K562 (cell line): ENCODE measurements around the gene ERGIC1. TPM values are rescaled to one million over a fixed set of nuclear protein-coding genes. Genes with fewer than 3 reads are reported as not detected.

Experiments used
- ATAC-seq: fragments of 200-7000 bp; cut with Tn5 transposase; 3 replicates; pipeline ENCODE4 v1.9.1; 2020; ENCODE audit warnings: moderate library complexity
- BruUV-seq: library from RNA; stranded (reverse); fragments of 400-500 nt; replicated peaks from 2 replicates; lab custom pipeline; 2021; lab: Mats Ljungman, UMichigan
- CTCF ChIA-PET: fragments of 300-600 bp; formaldehyde crosslinking; extraction: SDS; loops from one replicate; lab custom pipeline; 2021; ENCODE audit warnings: low intra/inter-chr PET ratio; lab: Yijun Ruan, JAX
- POLR2A ChIA-PET: fragments of 300-600, 350-650 bp; sonication (Branson Sonifier 250); formaldehyde crosslinking; extraction: SDS; loops from one replicate; lab custom pipeline; 2021; ENCODE audit warnings: antibody characterized with exemption, inconsistent platforms; lab: Yijun Ruan, JAX
- DNase-seq, 4 experiments: peaks; one replicate each; pipeline versions ENCODE4 v3.0.0 to v3.0.0-alpha.2; 2011 to 2018; ENCODE audit warnings: low spot score in 3 of 4, mixed read lengths in 3 of 4; ENCODE audit errors: extremely low read depth in 1 of 4
- FAIRE-seq: peaks from 2 replicates; lab custom pipeline; 2011; peaks lifted over from hg19 to GRCh38; lab: Jason Lieb, UNC
- H2AFZ ChIP-seq: 2 replicates; pipeline ENCODE4 v1.6.0; 2011; ENCODE audit warnings: low read depth, low read length, control low read depth, inconsistent platforms
- H3K27ac ChIP-seq: fragments of 200-600 bp; 3 replicates; pipeline ENCODE4 v1.8.0; 2011; ENCODE audit warnings: low read depth, mild to moderate bottlenecking, control low read depth, inconsistent platforms, low read length, moderate library complexity, mixed read lengths; ENCODE audit errors: extremely low read depth
- H3K27me3 ChIP-seq, 2 experiments: fragments of 300-600 bp in 1 of 2; 2 replicates in 1 of 2; 3 replicates in 1 of 2; pipeline versions ENCODE4 v1.6.0 to v1.8.0; 2011; ENCODE audit warnings: inconsistent platforms in 2 of 2, low read length in 2 of 2, mild to moderate bottlenecking in 1 of 2, mixed read lengths in 1 of 2, moderate library complexity in 1 of 2; ENCODE audit not compliant: control insufficient read depth in 2 of 2, insufficient read depth in 2 of 2
- H3K36me3 ChIP-seq: fragments of 300-600 bp; 3 replicates; pipeline ENCODE4 v1.8.0; 2011; ENCODE audit warnings: mild to moderate bottlenecking, low read length, inconsistent platforms; ENCODE audit not compliant: control insufficient read depth, insufficient read depth
- H3K4me1 ChIP-seq, 2 experiments: fragments of 200-600 bp in 1 of 2; replicated peaks in 1 of 2; 2 replicates in 1 of 2; 3 replicates in 1 of 2; pipeline versions ENCODE4 v1.5.1 to v1.8.0; 2011; ENCODE audit warnings: inconsistent platforms in 2 of 2, low read length in 2 of 2, mild to moderate bottlenecking in 1 of 2, mixed read lengths in 1 of 2, moderate library complexity in 1 of 2; ENCODE audit not compliant: control insufficient read depth in 2 of 2, insufficient read depth in 2 of 2
- H3K4me2 ChIP-seq: 2 replicates; pipeline ENCODE4 v1.6.1; 2011; ENCODE audit warnings: low read length, control low read depth, inconsistent platforms, mixed read lengths; ENCODE audit not compliant: insufficient read depth
- H3K4me3 ChIP-seq: fragments of 200-600 bp; sonication (generic), shearing (Covaris generic); 2 replicates; pipeline ENCODE4 v1.5.1; 2016; ENCODE audit warnings: control low read depth, inconsistent platforms
- H3K79me2 ChIP-seq: fragments of 200-600 bp; 3 replicates; pipeline ENCODE4 v1.8.0; 2011; ENCODE audit warnings: low read length, inconsistent platforms; ENCODE audit not compliant: control insufficient read depth, insufficient read depth
- H3K9ac ChIP-seq, 2 experiments: 2 replicates each; pipeline versions ENCODE4 v1.6.0 to v1.6.1; 2011; ENCODE audit warnings: low read depth in 2 of 2, low read length in 2 of 2, control low read depth in 1 of 2, inconsistent platforms in 1 of 2, mild to moderate bottlenecking in 1 of 2, mixed read lengths in 1 of 2; ENCODE audit not compliant: insufficient read depth in 1 of 2
- H3K9me1 ChIP-seq: one replicate; pipeline ENCODE4 v1.6.0; 2011; ENCODE audit warnings: inconsistent platforms, mild to moderate bottlenecking, low read length, moderate library complexity; ENCODE audit not compliant: control insufficient read depth, insufficient read depth
- H3K9me3 ChIP-seq: replicated peaks from 2 replicates; pipeline ENCODE4 v1.5.1; 2011; ENCODE audit warnings: low read depth, low read length, inconsistent platforms; ENCODE audit not compliant: control insufficient read depth, insufficient read depth
- H4K20me1 ChIP-seq: replicated peaks from 2 replicates; pipeline ENCODE4 v1.6.1; 2011; ENCODE audit warnings: low read length, inconsistent platforms, mixed read lengths; ENCODE audit not compliant: control insufficient read depth, insufficient read depth
- ARID2 ChIP-seq: fragments of 450-650 bp; IDR thresholded peaks from 2 replicates; pipeline ENCODE4 v1.6.1; 2017; ENCODE audit warnings: antibody characterized with exemption, mild to moderate bottlenecking
- BCL6 ChIP-seq: fragments of 250-450 bp; sonication (Bioruptor Pico); IDR thresholded peaks from 2 replicates; pipeline ENCODE4 v1.4.0; 2020
- BHLHE40 ChIP-seq: IDR thresholded peaks from 2 replicates; pipeline ENCODE4 v1.6.1; 2011; ENCODE audit warnings: low read length, improper control_type of control experiment
- CBX2 ChIP-seq: fragments of 200-600 bp; sonication (generic); IDR thresholded peaks from one replicate; pipeline ENCODE4 v1.6.1; 2012; ENCODE audit warnings: mild to moderate bottlenecking, low read length, inconsistent platforms; ENCODE audit not compliant: insufficient read depth, poor library complexity, severe bottlenecking
- CREBBP ChIP-seq: IDR thresholded peaks from one replicate; pipeline ENCODE4 v1.6.1; 2012; ENCODE audit warnings: low read depth, mild to moderate bottlenecking, control low read depth, inconsistent platforms, low read length
- HNRNPUL1 ChIP-seq: fragments of 200-400 bp; formaldehyde crosslinking; IDR thresholded peaks from 2 replicates; pipeline ENCODE4 v1.6.1; 2017; ENCODE audit warnings: low read length
- IRF2 ChIP-seq: sonication (generic); formaldehyde crosslinking; IDR thresholded peaks from 2 replicates; pipeline ENCODE4 v1.8.1; 2022; ENCODE audit warnings: mild to moderate bottlenecking, missing genetic modification reagents
- NBN ChIP-seq: fragments of 450-650 bp; IDR thresholded peaks from 2 replicates; pipeline ENCODE4 v1.6.1; 2016; ENCODE audit warnings: low read depth, mild to moderate bottlenecking
- PTBP1 ChIP-seq: fragments of 200-400 bp; formaldehyde crosslinking; IDR thresholded peaks from 2 replicates; pipeline ENCODE4 v1.6.1; 2017; ENCODE audit warnings: low read depth, low read length
- TCF7 ChIP-seq: sonication (generic); IDR thresholded peaks from 2 replicates; pipeline ENCODE4 v1.6.1; 2016; ENCODE audit warnings: antibody characterized with exemption, borderline replicate concordance
- XRCC3 ChIP-seq: fragments of 450-650 bp; IDR thresholded peaks from 2 replicates; pipeline ENCODE4 v1.6.1; 2017; ENCODE audit warnings: mild to moderate bottlenecking, moderate library complexity
- ZKSCAN1 ChIP-seq: fragments of 150-350 bp; IDR thresholded peaks from 2 replicates; pipeline ENCODE4 v1.6.1; 2016; ENCODE audit warnings: low read depth, low read length
- ZKSCAN8 ChIP-seq: fragments of 200-800 bp; sonication (Bioruptor generic); IDR thresholded peaks from 2 replicates; pipeline ENCODE4 v1.6.1; 2016; ENCODE audit warnings: missing genetic modification characterization, missing compliant biosample characterization
- ZNF174 ChIP-seq: fragments of 250-450 bp; sonication (Bioruptor Pico); IDR thresholded peaks from 2 replicates; pipeline ENCODE4 v1.4.0; 2020; ENCODE audit warnings: mild to moderate bottlenecking
- WGBS: fragments of 100-300 bp; shearing (Covaris generic); methylation state at CpG from one replicate; pipeline ENCODE4 v1.1.6; 2016; ENCODE audit warnings: low coverage, mixed read lengths; ENCODE audit not compliant: insufficient coverage; ENCODE audit errors: missing lambda C conversion rate; 5-methylcytosine and 5-hydroxymethylcytosine counted together
- in situ Hi-C: fragments of 300-500 bp; cut with MboI; formaldehyde crosslinking; loops from 4 replicates; pipeline ENCODE4 v1.15.0; 2018; ENCODE audit warnings: inconsistent platforms, mixed read lengths
- intact Hi-C: fragments of 100-400 bp; cut with micrococcal nuclease; formaldehyde crosslinking; loops from 2 replicates; pipeline ENCODE4 v1.14.2; 2022
- polyA plus RNA-seq, 8 experiments: library from polyadenylated mRNA; depleted of rRNA in 4 of 8; stranded (reverse) in 5 of 8; unstranded in 3 of 8; fragments of >200 nt; fragmentation: Nextera tagmentation in 2 of 8; fragmentation: Illumina TruSeq in 1 of 8; extraction: Ambion mirVana in 2 of 8; extraction: Trizol in 1 of 8; gene quantifications; 2 replicates each; pipeline versions ENCODE4 v1.2.1 to v1.2.3, GENCODE V29; 2011 to 2014; ENCODE audit warnings: inconsistent platforms in 1 of 8, missing spikeins in 1 of 8
- total RNA-seq, 7 experiments: library from RNA; depleted of rRNA in 6 of 7; stranded (reverse); fragments of >200 nt in 6 of 7; fragmentation: Illumina TruSeq in 2 of 7; extraction: Trizol in 2 of 7; gene quantifications; 2 replicates each; pipeline versions ENCODE4 v1.2.1 to v1.2.3, GENCODE V29; 2011 to 2021; ENCODE audit warnings: low replicate concordance in 1 of 7

Gene ERGIC1
- total and polyA plus RNA-seq, 9 of the 15 experiments (the other 6 are each of a cell fraction or from before 2014, with no cell fraction given), result 5.5 to 68.4 (median 36.4) TPM

DNA sequence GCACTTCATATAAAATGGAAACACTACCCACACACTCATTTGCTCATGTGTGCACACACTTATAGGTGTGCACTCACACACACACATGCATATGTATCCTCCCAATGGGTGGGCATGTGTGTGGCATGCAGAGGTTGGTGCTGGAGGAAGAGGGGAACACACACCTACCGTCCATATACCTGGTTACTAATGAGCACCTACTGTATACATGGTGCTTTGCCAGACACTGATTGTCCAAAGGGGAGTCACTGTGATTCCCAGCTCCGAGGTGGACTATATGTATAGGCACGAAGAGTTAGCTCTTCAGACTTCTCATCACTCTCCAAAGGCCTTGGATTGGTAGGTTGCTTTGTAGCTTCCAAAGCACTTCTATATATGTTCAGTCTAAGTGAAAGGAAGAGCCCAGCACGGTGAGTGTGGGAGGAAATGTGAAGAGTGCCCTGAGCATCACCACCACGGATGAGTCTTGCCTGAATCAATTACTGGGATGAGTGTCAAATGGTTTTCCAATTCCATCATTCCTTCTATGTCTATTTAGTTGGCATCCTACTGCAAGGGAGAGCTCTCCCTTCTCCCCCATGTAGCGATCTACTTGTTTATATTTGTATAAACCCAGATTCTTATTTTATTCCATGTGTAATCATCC, 12.6 kb upstream of the ERGIC1 start:
- no TSS peak for BruUV-seq
- ATAC-seq, result no peak
- H3K27me3 ChIP-seq, result no peaks in the 10 kb centered on the region
- intact Hi-C loops, result no loop called here
- no peaks in the 10 kb centered on the region for H3K79me2 ChIP-seq
- 23% methylated on average over 6 of the region's 6 CpGs for WGBS
- H3K27ac ChIP-seq, result no peak overlapping the region
- no peaks in the 10 kb centered on the region for H3K9me1 ChIP-seq
- no peak for FAIRE-seq
- in situ Hi-C loops, result no loop called here
- no peaks in the 10 kb centered on the region for H4K20me1 ChIP-seq
- DNase-seq, result no peak
- ChIA-PET CTCF (no interaction called here), POLR2A (interaction anchor here (0.7 to 1.1 kb wide), 3 partner anchors 24 to 55 kb away, joined by 3 to 4 read pairs (median 4); no protein-coding TSS in a partner anchor)
- H2AFZ ChIP-seq, result no peak overlapping the region
- peaks cover 6 to 11% of the 10 kb centered on the region in 2 experiments; a peak in 4 of 5 replicates for H3K4me1 ChIP-seq
- TF ChIP-seq ZKSCAN8 (CRISPR knock-in tag) (peak; percentile 87), PTBP1 (no peak)
- no peak overlapping the region for H3K9ac ChIP-seq
- no peak overlapping the region for H3K4me2 ChIP-seq
- peaks cover 5% of the 10 kb centered on the region; the same call in 1 of the 2 replicates for H3K9me3 ChIP-seq
- no peaks in the 10 kb centered on the region for H3K36me3 ChIP-seq
- no peak overlapping the region for H3K4me3 ChIP-seq

DNA sequence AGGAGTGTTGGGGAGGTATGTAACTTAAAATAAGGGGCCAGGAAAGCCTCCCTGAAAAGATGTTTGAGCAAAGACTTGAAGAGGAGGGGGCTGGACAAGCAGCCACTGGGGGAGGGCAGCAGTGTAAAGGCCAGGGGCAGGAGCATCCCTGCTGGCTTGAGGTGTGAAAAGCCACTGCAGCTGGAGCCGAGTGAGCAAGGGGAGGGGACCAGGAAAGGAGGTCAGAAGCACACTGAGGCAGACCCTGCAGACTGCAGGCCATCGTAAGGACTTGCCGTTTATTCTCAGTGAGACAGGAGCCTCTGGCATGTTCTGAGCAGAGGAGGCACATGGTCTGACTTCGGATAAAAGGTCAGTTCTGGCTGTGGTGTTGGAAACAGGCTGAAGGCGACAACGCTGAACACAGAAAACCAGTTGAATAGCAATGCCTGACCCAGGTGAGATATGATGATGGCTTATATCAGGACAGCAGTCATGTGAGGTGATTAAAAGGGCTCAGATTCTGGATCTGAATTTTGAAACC, 10.2 kb upstream of the ERGIC1 start:
- Histone ChIP-seq H3K4me1 (peaks cover 2 to 10% of the 10 kb centered on the region in 2 experiments; a peak in 3 of 5 replicates), H3K9me1 (no peaks in the 10 kb centered on the region), H3K27me3 (no peaks in the 10 kb centered on the region), H2AFZ (no peak overlapping the region), H4K20me1 (no peaks in the 10 kb centered on the region), H3K9me3 (peaks cover 5% of the 10 kb centered on the region; the same call in 1 of the 2 replicates), H3K36me3 (no peaks in the 10 kb centered on the region), H3K79me2 (no peaks in the 10 kb centered on the region)
- no peak for DNase-seq
- ChIA-PET POLR2A (interaction anchor here (0.6 kb wide), 1 partner anchor 13 kb away, joined by 3 read pairs; no protein-coding TSS in a partner anchor), CTCF (no interaction called here)
- intact Hi-C loops, result no loop called here
- no peak for ATAC-seq
- no TSS peak for BruUV-seq
- WGBS, result 50% methylated on average over 6 of the region's 6 CpGs
- in situ Hi-C loops, result no loop called here
- TF ChIP-seq TCF7 (no peak), ARID2 (no peak), XRCC3 (no peak), ZNF174 (no peak), CBX2 (no peak), HNRNPUL1 (no peak), BHLHE40 (no peak), IRF2 (CRISPR knock-in tag) (no peak), CREBBP (no peak), ZKSCAN1 (no peak), NBN (no peak), BCL6 (no peak)
- TF ChIP-seq, all 486 proteins: peak for 0
- Histone ChIP-seq H3K27ac (no peak overlapping the region), H3K4me2 (no peak overlapping the region), H3K4me3 (no peak overlapping the region), H3K9ac (no peak overlapping the region)
- no peak for FAIRE-seq
